Panc1 (cell line): ENCODE measurements around the gene ADCY2. TPM values are rescaled to one million over a fixed set of nuclear protein-coding genes. Genes with fewer than 3 reads are reported as not detected.

Experiments
- ATAC-seq: fragments of 200-7000 bp; cut with Tn5 transposase; 2 replicates; pipeline ENCODE4 v1.9.1; 2020; ENCODE audit warnings: mild to moderate bottlenecking, moderate library complexity
- BruUV-seq: library from RNA; stranded (reverse); fragments of 400-500 nt; replicated peaks from 2 replicates; lab custom pipeline; 2021; lab: Mats Ljungman, UMichigan
- CTCF ChIA-PET: fragments of 300-600 bp; sonication (Branson Sonifier 250); formaldehyde crosslinking; loops from one replicate; lab custom pipeline; 2022; ENCODE audit warnings: antibody characterized with exemption; lab: Charles Lee
- POLR2A ChIA-PET: fragments of 300-600 bp; sonication (Branson Sonifier 250); formaldehyde crosslinking; loops from one replicate; lab custom pipeline; 2022; ENCODE audit warnings: antibody characterized with exemption; lab: Charles Lee
- DNase-seq: peaks from one replicate; pipeline ENCODE4 v3.0.0-alpha.2; 2010; ENCODE audit warnings: low read depth, low spot score
- H3K27ac ChIP-seq: 2 replicates; pipeline ENCODE4 v1.5.1; 2011; ENCODE audit warnings: mild to moderate bottlenecking, low read length, inconsistent platforms
- H3K27me3 ChIP-seq: fragments of 200-500 bp; sonication (Bioruptor generic); 2 replicates; pipeline ENCODE4 v1.6.0; 2014; ENCODE audit warnings: low read length, inconsistent platforms; ENCODE audit not compliant: control insufficient read depth, insufficient read depth
- H3K36me3 ChIP-seq: fragments of 200-500 bp; sonication (Bioruptor generic); 2 replicates; pipeline ENCODE4 v1.5.1; 2014; ENCODE audit warnings: inconsistent platforms, mild to moderate bottlenecking, low read length, moderate library complexity; ENCODE audit not compliant: control insufficient read depth, insufficient read depth
- H3K4me1 ChIP-seq: 2 replicates; pipeline ENCODE4 v1.5.1; 2011; ENCODE audit warnings: inconsistent platforms, mild to moderate bottlenecking, low read length, moderate library complexity; ENCODE audit not compliant: control insufficient read depth, insufficient read depth
- H3K4me3 ChIP-seq, 2 experiments: 2 replicates each; pipeline ENCODE4 v1.5.1; 2011 to 2012; ENCODE audit warnings: low read depth in 2 of 2, low read length in 2 of 2, mild to moderate bottlenecking in 2 of 2, inconsistent platforms in 1 of 2, moderate library complexity in 1 of 2
- H3K9me3 ChIP-seq: fragments of 200-500 bp; sonication (Bioruptor generic); 2 replicates; pipeline ENCODE4 v1.5.1; 2014; ENCODE audit warnings: low read depth, mild to moderate bottlenecking, inconsistent platforms, low read length, moderate library complexity; ENCODE audit not compliant: control insufficient read depth, insufficient read depth
- POLR2AphosphoS5 ChIP-seq: IDR thresholded peaks from 2 replicates; pipeline ENCODE4 v1.6.1; 2012; ENCODE audit warnings: mild to moderate bottlenecking, low read depth, low read length, moderate library complexity
- SIN3A ChIP-seq: IDR thresholded peaks from 2 replicates; pipeline ENCODE4 v1.6.1; 2012; ENCODE audit warnings: low read depth, mild to moderate bottlenecking, low read length, moderate library complexity, borderline replicate concordance; ENCODE audit not compliant: insufficient read depth
- TCF7L2 ChIP-seq: IDR thresholded peaks from 2 replicates; pipeline ENCODE4 v1.6.1; 2011; ENCODE audit warnings: mild to moderate bottlenecking, low read depth, low read length, inconsistent platforms
- in situ Hi-C: cut with HindIII; loops from 2 replicates; pipeline ENCODE4 v1.10.0; 2016; ENCODE audit warnings: low sequenced_read_pairs, low pct_unique_long_range_greater_than_20kb
- intact Hi-C: fragments of 100-400 bp; cut with micrococcal nuclease; formaldehyde crosslinking; loops from one replicate; pipeline ENCODE4 v1.10.0; 2022; ENCODE audit not compliant: unreplicated experiment
- total RNA-seq: library from RNA; stranded (reverse); gene quantifications from one replicate; pipeline ENCODE4 v1.2.1, GENCODE V29; 2021; ENCODE audit not compliant: unreplicated experiment
- TF ChIP-seq, protein P1 (sequence below), 2 experiments: IDR thresholded peaks; 2 replicates each; pipeline ENCODE4 v1.6.1; 2011 to 2012; ENCODE audit warnings: low read depth in 2 of 2, control low read depth in 1 of 2, low read length in 1 of 2, mild to moderate bottlenecking in 1 of 2, moderate library complexity in 1 of 2; ENCODE audit not compliant: insufficient read depth in 1 of 2
- TF ChIP-seq, protein P2 (sequence below): fragments of 450-650 bp; IDR thresholded peaks from 2 replicates; pipeline ENCODE4 v1.5.1; 2017; ENCODE audit warnings: mild to moderate bottlenecking

ADCY2 gene
- total RNA-seq, 1 experiment from 2014 or later: 0.13 TPM

DNA sequence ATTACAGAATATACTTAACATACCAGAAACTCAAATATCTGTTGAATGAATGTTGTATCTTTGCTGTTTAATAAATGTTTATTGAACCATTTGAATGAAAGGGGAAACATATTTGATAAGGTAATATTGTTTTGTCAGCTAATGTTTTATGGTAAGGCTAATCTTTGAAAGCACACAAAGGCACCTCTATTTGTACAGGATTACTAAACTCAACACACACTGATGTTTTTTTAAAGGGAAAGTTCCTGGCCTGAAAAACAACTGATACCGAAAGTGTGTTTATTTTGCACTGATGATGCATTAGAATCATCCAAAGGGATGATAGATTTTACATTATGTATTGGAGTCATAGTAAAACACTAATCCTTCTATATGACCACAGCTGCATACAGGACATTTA, 82.5 kb downstream of the ADCY2 start:
- BruUV-seq: no TSS peak
- intact Hi-C loops: no loop called here

DNA sequence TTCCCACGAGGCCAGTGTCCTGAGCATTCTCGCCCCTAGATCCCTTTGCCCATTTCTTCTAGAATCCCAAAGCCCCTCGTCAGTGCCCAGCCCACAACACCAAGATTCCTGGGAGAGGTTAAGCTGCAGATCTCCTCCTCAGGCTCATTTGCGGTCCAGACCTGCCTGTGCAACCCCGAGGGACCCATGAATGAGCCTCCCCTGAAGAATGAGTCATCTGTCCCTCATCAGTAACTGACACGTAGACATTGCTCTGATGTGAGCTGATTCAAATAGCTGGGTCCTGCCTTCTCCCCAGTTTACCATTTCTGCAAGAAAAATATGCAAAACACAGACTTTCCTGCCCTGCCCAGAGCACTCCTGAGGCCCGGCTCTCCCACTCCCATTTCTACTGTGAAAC, 92.8 kb downstream of the ADCY2 start:
- CTCF ChIA-PET: no interaction called here
- intact Hi-C loops (no loop called here), in situ Hi-C loops (no loop called here)
- no peak for ATAC-seq
- H3K36me3 ChIP-seq: no peaks in the 10 kb centered on the region
- TF ChIP-seq TCF7L2: no peak
- no peak for TF ChIP-seq POLR2AphosphoS5
- TF ChIP-seq, protein P1, sequence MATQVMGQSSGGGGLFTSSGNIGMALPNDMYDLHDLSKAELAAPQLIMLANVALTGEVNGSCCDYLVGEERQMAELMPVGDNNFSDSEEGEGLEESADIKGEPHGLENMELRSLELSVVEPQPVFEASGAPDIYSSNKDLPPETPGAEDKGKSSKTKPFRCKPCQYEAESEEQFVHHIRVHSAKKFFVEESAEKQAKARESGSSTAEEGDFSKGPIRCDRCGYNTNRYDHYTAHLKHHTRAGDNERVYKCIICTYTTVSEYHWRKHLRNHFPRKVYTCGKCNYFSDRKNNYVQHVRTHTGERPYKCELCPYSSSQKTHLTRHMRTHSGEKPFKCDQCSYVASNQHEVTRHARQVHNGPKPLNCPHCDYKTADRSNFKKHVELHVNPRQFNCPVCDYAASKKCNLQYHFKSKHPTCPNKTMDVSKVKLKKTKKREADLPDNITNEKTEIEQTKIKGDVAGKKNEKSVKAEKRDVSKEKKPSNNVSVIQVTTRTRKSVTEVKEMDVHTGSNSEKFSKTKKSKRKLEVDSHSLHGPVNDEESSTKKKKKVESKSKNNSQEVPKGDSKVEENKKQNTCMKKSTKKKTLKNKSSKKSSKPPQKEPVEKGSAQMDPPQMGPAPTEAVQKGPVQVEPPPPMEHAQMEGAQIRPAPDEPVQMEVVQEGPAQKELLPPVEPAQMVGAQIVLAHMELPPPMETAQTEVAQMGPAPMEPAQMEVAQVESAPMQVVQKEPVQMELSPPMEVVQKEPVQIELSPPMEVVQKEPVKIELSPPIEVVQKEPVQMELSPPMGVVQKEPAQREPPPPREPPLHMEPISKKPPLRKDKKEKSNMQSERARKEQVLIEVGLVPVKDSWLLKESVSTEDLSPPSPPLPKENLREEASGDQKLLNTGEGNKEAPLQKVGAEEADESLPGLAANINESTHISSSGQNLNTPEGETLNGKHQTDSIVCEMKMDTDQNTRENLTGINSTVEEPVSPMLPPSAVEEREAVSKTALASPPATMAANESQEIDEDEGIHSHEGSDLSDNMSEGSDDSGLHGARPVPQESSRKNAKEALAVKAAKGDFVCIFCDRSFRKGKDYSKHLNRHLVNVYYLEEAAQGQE (IDR thresholded peaks at IDR 0.05; ENCODE audit: insufficient read depth in 1 of 2, low read depth in 2 of 2, low read length in 1 of 2): no peak
- TF ChIP-seq, protein P2, sequence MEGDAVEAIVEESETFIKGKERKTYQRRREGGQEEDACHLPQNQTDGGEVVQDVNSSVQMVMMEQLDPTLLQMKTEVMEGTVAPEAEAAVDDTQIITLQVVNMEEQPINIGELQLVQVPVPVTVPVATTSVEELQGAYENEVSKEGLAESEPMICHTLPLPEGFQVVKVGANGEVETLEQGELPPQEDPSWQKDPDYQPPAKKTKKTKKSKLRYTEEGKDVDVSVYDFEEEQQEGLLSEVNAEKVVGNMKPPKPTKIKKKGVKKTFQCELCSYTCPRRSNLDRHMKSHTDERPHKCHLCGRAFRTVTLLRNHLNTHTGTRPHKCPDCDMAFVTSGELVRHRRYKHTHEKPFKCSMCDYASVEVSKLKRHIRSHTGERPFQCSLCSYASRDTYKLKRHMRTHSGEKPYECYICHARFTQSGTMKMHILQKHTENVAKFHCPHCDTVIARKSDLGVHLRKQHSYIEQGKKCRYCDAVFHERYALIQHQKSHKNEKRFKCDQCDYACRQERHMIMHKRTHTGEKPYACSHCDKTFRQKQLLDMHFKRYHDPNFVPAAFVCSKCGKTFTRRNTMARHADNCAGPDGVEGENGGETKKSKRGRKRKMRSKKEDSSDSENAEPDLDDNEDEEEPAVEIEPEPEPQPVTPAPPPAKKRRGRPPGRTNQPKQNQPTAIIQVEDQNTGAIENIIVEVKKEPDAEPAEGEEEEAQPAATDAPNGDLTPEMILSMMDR: no peak
- no peak for TF ChIP-seq SIN3A
- no peaks in the 10 kb centered on the region for H3K4me1 ChIP-seq
- H3K27ac ChIP-seq: no peak overlapping the region
- DNase-seq: no peak
- POLR2A ChIA-PET: no interaction called here
- H3K4me3 ChIP-seq: no peak overlapping the region
- no TSS peak for BruUV-seq
- no peaks in the 10 kb centered on the region for H3K9me3 ChIP-seq
- no peaks in the 10 kb centered on the region for H3K27me3 ChIP-seq

More for the DNA sequence above, 82.5 kb downstream of the ADCY2 start:
- Histone ChIP-seq H3K36me3 (no peaks in the 10 kb centered on the region), H3K27ac (no peak overlapping the region), H3K9me3 (no peaks in the 10 kb centered on the region), H3K4me3 (no peak overlapping the region), H3K27me3 (no peaks in the 10 kb centered on the region), H3K4me1 (no peaks in the 10 kb centered on the region)
- in situ Hi-C loops: no loop called here
- TF ChIP-seq TCF7L2: no peak
- TF ChIP-seq, protein P2: no peak
- no peak for TF ChIP-seq SIN3A
- TF ChIP-seq, protein P1 (IDR thresholded peaks at IDR 0.05; ENCODE audit: insufficient read depth in 1 of 2, low read depth in 2 of 2, low read length in 1 of 2): no peak
- TF ChIP-seq POLR2AphosphoS5: no peak
- ChIA-PET POLR2A (no interaction called here), CTCF (no interaction called here)
- ATAC-seq (no peak), DNase-seq (no peak)
